K562 (cell line): ENCODE results near the gene INHA. TPM values are rescaled to one million over a fixed set of nuclear protein-coding genes. Genes with fewer than 3 reads are reported as not detected.

Experiments
- ATAC-seq: fragments of 200-7000 bp; cut with Tn5 transposase; 3 replicates; pipeline ENCODE4 v1.9.1; 2020; ENCODE audit warnings: moderate library complexity
- BruUV-seq: library from RNA; stranded (reverse); fragments of 400-500 nt; replicated peaks from 2 replicates; lab custom pipeline; 2021; lab: Mats Ljungman, UMichigan
- CTCF ChIA-PET: fragments of 300-600 bp; formaldehyde crosslinking; extraction: SDS; loops from one replicate; lab custom pipeline; 2021; ENCODE audit warnings: low intra/inter-chr PET ratio; lab: Yijun Ruan, JAX
- POLR2A ChIA-PET: fragments of 300-600, 350-650 bp; sonication (Branson Sonifier 250); formaldehyde crosslinking; extraction: SDS; loops from one replicate; lab custom pipeline; 2021; ENCODE audit warnings: antibody characterized with exemption, inconsistent platforms; lab: Yijun Ruan, JAX
- DNase-seq, 4 experiments: peaks; one replicate each; pipeline versions ENCODE4 v3.0.0 to v3.0.0-alpha.2; 2011 to 2018; ENCODE audit warnings: low spot score in 3 of 4, mixed read lengths in 3 of 4; ENCODE audit errors: extremely low read depth in 1 of 4
- FAIRE-seq: peaks from 2 replicates; lab custom pipeline; 2011; peaks lifted over from hg19 to GRCh38; lab: Jason Lieb, UNC
- H2AFZ ChIP-seq: 2 replicates; pipeline ENCODE4 v1.6.0; 2011; ENCODE audit warnings: low read depth, low read length, control low read depth, inconsistent platforms
- H3K27ac ChIP-seq: fragments of 200-600 bp; 3 replicates; pipeline ENCODE4 v1.8.0; 2011; ENCODE audit warnings: low read depth, mild to moderate bottlenecking, control low read depth, inconsistent platforms, low read length, moderate library complexity, mixed read lengths; ENCODE audit errors: extremely low read depth
- H3K27me3 ChIP-seq, 2 experiments: fragments of 300-600 bp in 1 of 2; 2 replicates in 1 of 2; 3 replicates in 1 of 2; pipeline versions ENCODE4 v1.6.0 to v1.8.0; 2011; ENCODE audit warnings: inconsistent platforms in 2 of 2, low read length in 2 of 2, mild to moderate bottlenecking in 1 of 2, mixed read lengths in 1 of 2, moderate library complexity in 1 of 2; ENCODE audit not compliant: control insufficient read depth in 2 of 2, insufficient read depth in 2 of 2
- H3K36me3 ChIP-seq: fragments of 300-600 bp; 3 replicates; pipeline ENCODE4 v1.8.0; 2011; ENCODE audit warnings: mild to moderate bottlenecking, low read length, inconsistent platforms; ENCODE audit not compliant: control insufficient read depth, insufficient read depth
- H3K4me1 ChIP-seq, 2 experiments: fragments of 200-600 bp in 1 of 2; replicated peaks in 1 of 2; 2 replicates in 1 of 2; 3 replicates in 1 of 2; pipeline versions ENCODE4 v1.5.1 to v1.8.0; 2011; ENCODE audit warnings: inconsistent platforms in 2 of 2, low read length in 2 of 2, mild to moderate bottlenecking in 1 of 2, mixed read lengths in 1 of 2, moderate library complexity in 1 of 2; ENCODE audit not compliant: control insufficient read depth in 2 of 2, insufficient read depth in 2 of 2
- H3K4me2 ChIP-seq: 2 replicates; pipeline ENCODE4 v1.6.1; 2011; ENCODE audit warnings: low read length, control low read depth, inconsistent platforms, mixed read lengths; ENCODE audit not compliant: insufficient read depth
- H3K4me3 ChIP-seq: fragments of 200-600 bp; sonication (generic), shearing (Covaris generic); 2 replicates; pipeline ENCODE4 v1.5.1; 2016; ENCODE audit warnings: control low read depth, inconsistent platforms
- H3K79me2 ChIP-seq: fragments of 200-600 bp; 3 replicates; pipeline ENCODE4 v1.8.0; 2011; ENCODE audit warnings: low read length, inconsistent platforms; ENCODE audit not compliant: control insufficient read depth, insufficient read depth
- H3K9ac ChIP-seq, 2 experiments: 2 replicates each; pipeline versions ENCODE4 v1.6.0 to v1.6.1; 2011; ENCODE audit warnings: low read depth in 2 of 2, low read length in 2 of 2, control low read depth in 1 of 2, inconsistent platforms in 1 of 2, mild to moderate bottlenecking in 1 of 2, mixed read lengths in 1 of 2; ENCODE audit not compliant: insufficient read depth in 1 of 2
- H3K9me1 ChIP-seq: one replicate; pipeline ENCODE4 v1.6.0; 2011; ENCODE audit warnings: inconsistent platforms, mild to moderate bottlenecking, low read length, moderate library complexity; ENCODE audit not compliant: control insufficient read depth, insufficient read depth
- H3K9me3 ChIP-seq: replicated peaks from 2 replicates; pipeline ENCODE4 v1.5.1; 2011; ENCODE audit warnings: low read depth, low read length, inconsistent platforms; ENCODE audit not compliant: control insufficient read depth, insufficient read depth
- H4K20me1 ChIP-seq: replicated peaks from 2 replicates; pipeline ENCODE4 v1.6.1; 2011; ENCODE audit warnings: low read length, inconsistent platforms, mixed read lengths; ENCODE audit not compliant: control insufficient read depth, insufficient read depth
- ARID2 ChIP-seq: fragments of 450-650 bp; IDR thresholded peaks from 2 replicates; pipeline ENCODE4 v1.6.1; 2017; ENCODE audit warnings: antibody characterized with exemption, mild to moderate bottlenecking
- DIDO1 ChIP-seq: fragments of 450-650 bp; IDR thresholded peaks from 2 replicates; pipeline ENCODE4 v1.6.1; 2016; ENCODE audit warnings: low read depth, missing biosample characterization, missing genetic modification characterization
- HLTF ChIP-seq: fragments of 450-650 bp; IDR thresholded peaks from 2 replicates; pipeline ENCODE4 v1.6.1; 2016
- NCOA4 ChIP-seq: fragments of 450-650 bp; IDR thresholded peaks from 2 replicates; pipeline ENCODE4 v1.6.1; 2018; ENCODE audit warnings: mild to moderate bottlenecking; ENCODE audit not compliant: partially characterized antibody
- PHF21A ChIP-seq: fragments of 450-650 bp; IDR thresholded peaks from 2 replicates; pipeline ENCODE4 v1.6.1; 2017; ENCODE audit warnings: low read depth, borderline replicate concordance
- POLR2H ChIP-seq: IDR thresholded peaks from 2 replicates; pipeline ENCODE4 v1.6.1; 2016; ENCODE audit warnings: missing genetic modification characterization, low read depth, mild to moderate bottlenecking, control low read depth, missing compliant biosample characterization, moderate library complexity
- POLR3A ChIP-seq: IDR thresholded peaks from 2 replicates; pipeline ENCODE4 v1.6.1; 2011; ENCODE audit warnings: borderline replicate concordance, mild to moderate bottlenecking, moderate library complexity; ENCODE audit not compliant: insufficient read length, insufficient read depth; ENCODE audit errors: extremely low read depth
- PTTG1 ChIP-seq: fragments of 450-650 bp; IDR thresholded peaks from 2 replicates; pipeline ENCODE4 v1.6.1; 2016; ENCODE audit warnings: low read depth, mild to moderate bottlenecking, missing genetic modification characterization, missing compliant biosample characterization
- SMAD2 ChIP-seq: fragments of 150-350 bp; IDR thresholded peaks from 2 replicates; pipeline ENCODE4 v1.6.1; 2014; ENCODE audit warnings: low read depth, mild to moderate bottlenecking, low read length
- TAF7 ChIP-seq: fragments of 450-650 bp; IDR thresholded peaks from 2 replicates; pipeline ENCODE4 v1.6.1; 2016; ENCODE audit warnings: missing genetic modification characterization, missing compliant biosample characterization
- TCF3 ChIP-seq: sonication (generic); formaldehyde crosslinking; IDR thresholded peaks from 2 replicates; pipeline ENCODE4 v1.4.0; 2020; ENCODE audit warnings: mild to moderate bottlenecking, missing genetic modification reagents
- TCF7 ChIP-seq: sonication (generic); IDR thresholded peaks from 2 replicates; pipeline ENCODE4 v1.6.1; 2016; ENCODE audit warnings: antibody characterized with exemption, borderline replicate concordance
- TCFL5 ChIP-seq: fragments of 250-450 bp; sonication (Bioruptor Pico); conservative IDR thresholded peaks from 2 replicates; pipeline ENCODE4 v1.6.1; 2021; ENCODE audit warnings: mild to moderate bottlenecking, moderate library complexity, matching md5 sums
- THRB ChIP-seq: fragments of 450-650 bp; formaldehyde crosslinking; conservative IDR thresholded peaks from 2 replicates; pipeline ENCODE4 v1.4.0; 2022; ENCODE audit warnings: mild to moderate bottlenecking, missing genetic modification characterization
- ZFP36 ChIP-seq: fragments of 150-350 bp; IDR thresholded peaks from 2 replicates; pipeline ENCODE4 v1.6.1; 2018; ENCODE audit warnings: low read length, low read depth; ENCODE audit not compliant: partially characterized antibody
- ZNF551 ChIP-seq: fragments of 250-450 bp; sonication (Bioruptor Pico); IDR thresholded peaks from 2 replicates; pipeline ENCODE4 v1.5.0; 2021; ENCODE audit warnings: mild to moderate bottlenecking, moderate library complexity
- WGBS: fragments of 100-300 bp; shearing (Covaris generic); methylation state at CpG from one replicate; pipeline ENCODE4 v1.1.6; 2016; ENCODE audit warnings: low coverage, mixed read lengths; ENCODE audit not compliant: insufficient coverage; ENCODE audit errors: missing lambda C conversion rate; 5-methylcytosine and 5-hydroxymethylcytosine counted together
- in situ Hi-C: fragments of 300-500 bp; cut with MboI; formaldehyde crosslinking; loops from 4 replicates; pipeline ENCODE4 v1.15.0; 2018; ENCODE audit warnings: inconsistent platforms, mixed read lengths
- intact Hi-C: fragments of 100-400 bp; cut with micrococcal nuclease; formaldehyde crosslinking; loops from 2 replicates; pipeline ENCODE4 v1.14.2; 2022
- polyA plus RNA-seq, 8 experiments: library from polyadenylated mRNA; depleted of rRNA in 4 of 8; stranded (reverse) in 5 of 8; unstranded in 3 of 8; fragments of >200 nt; fragmentation: Nextera tagmentation in 2 of 8; fragmentation: Illumina TruSeq in 1 of 8; extraction: Ambion mirVana in 2 of 8; extraction: Trizol in 1 of 8; gene quantifications; 2 replicates each; pipeline versions ENCODE4 v1.2.1 to v1.2.3, GENCODE V29; 2011 to 2014; ENCODE audit warnings: inconsistent platforms in 1 of 8, missing spikeins in 1 of 8
- total RNA-seq, 7 experiments: library from RNA; depleted of rRNA in 6 of 7; stranded (reverse); fragments of >200 nt in 6 of 7; fragmentation: Illumina TruSeq in 2 of 7; extraction: Trizol in 2 of 7; gene quantifications; 2 replicates each; pipeline versions ENCODE4 v1.2.1 to v1.2.3, GENCODE V29; 2011 to 2021; ENCODE audit warnings: low replicate concordance in 1 of 7
- TF ChIP-seq, protein P1 (sequence below): IDR thresholded peaks from 2 replicates; pipeline ENCODE4 v1.6.1; 2011; ENCODE audit not compliant: insufficient read length; ENCODE audit errors: extremely low read depth
- TF ChIP-seq, protein P2 (sequence below): sonication (generic); formaldehyde crosslinking; IDR thresholded peaks from 2 replicates; pipeline ENCODE4 v1.8.0; 2022; ENCODE audit warnings: mild to moderate bottlenecking, missing genetic modification reagents

Gene INHA
- total and polyA plus RNA-seq, 9 of the 15 experiments (the other 6 are each of a cell fraction or from before 2014, with no cell fraction given): 0.07 to 1.9 (median 0.40) TPM

GRCh38 chr2:219557320-219557719 is 14.8 kb upstream of the INHA start:
- Histone ChIP-seq H3K36me3 (no peaks in the 10 kb centered on the region), H3K27ac (no peak overlapping the region), H2AFZ (no peak overlapping the region), H3K4me3 (no peak overlapping the region), H3K9me3 (no peaks in the 10 kb centered on the region), H3K79me2 (no peaks in the 10 kb centered on the region), H3K9me1 (no peaks in the 10 kb centered on the region), H3K4me2 (no peak overlapping the region), H4K20me1 (no peaks in the 10 kb centered on the region), H3K9ac (no peak overlapping the region), H3K4me1 (peaks cover 2 to 52% of the 10 kb centered on the region in 2 experiments; a peak in 2 of 5 replicates), H3K27me3 (peaks cover 0 to 8% of the 10 kb centered on the region in 2 experiments; a peak in 3 of 5 replicates)
- POLR2A ChIA-PET: no interaction called here
- WGBS: 60% methylated on average over 7 of the region's 21 CpGs
- CTCF ChIA-PET: no interaction called here
- FAIRE-seq: no peak
- BruUV-seq: no TSS peak
- no peak for TF ChIP-seq ZFP36
- TF ChIP-seq, protein P1, sequence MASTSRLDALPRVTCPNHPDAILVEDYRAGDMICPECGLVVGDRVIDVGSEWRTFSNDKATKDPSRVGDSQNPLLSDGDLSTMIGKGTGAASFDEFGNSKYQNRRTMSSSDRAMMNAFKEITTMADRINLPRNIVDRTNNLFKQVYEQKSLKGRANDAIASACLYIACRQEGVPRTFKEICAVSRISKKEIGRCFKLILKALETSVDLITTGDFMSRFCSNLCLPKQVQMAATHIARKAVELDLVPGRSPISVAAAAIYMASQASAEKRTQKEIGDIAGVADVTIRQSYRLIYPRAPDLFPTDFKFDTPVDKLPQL: no peak
- TF ChIP-seq PTTG1 (tag): no peak
- no peak for TF ChIP-seq HLTF
- no peak for TF ChIP-seq SMAD2
- no peak for TF ChIP-seq POLR3A
- no peak for TF ChIP-seq POLR2H
- TF ChIP-seq TCF7: no peak
- TF ChIP-seq TCF3 (CRISPR knock-in tag): no peak
- no peak for TF ChIP-seq PHF21A
- no peak for TF ChIP-seq ZNF551 (CRISPR knock-in tag)
- no peak for TF ChIP-seq NCOA4
- TF ChIP-seq ARID2: no peak
- no peak for TF ChIP-seq THRB (CRISPR knock-in tag)
- TF ChIP-seq TCFL5 (CRISPR knock-in tag): no peak
- no peak for TF ChIP-seq DIDO1 (tag)
- TF ChIP-seq TAF7 (tag): no peak
- TF ChIP-seq, protein P2, sequence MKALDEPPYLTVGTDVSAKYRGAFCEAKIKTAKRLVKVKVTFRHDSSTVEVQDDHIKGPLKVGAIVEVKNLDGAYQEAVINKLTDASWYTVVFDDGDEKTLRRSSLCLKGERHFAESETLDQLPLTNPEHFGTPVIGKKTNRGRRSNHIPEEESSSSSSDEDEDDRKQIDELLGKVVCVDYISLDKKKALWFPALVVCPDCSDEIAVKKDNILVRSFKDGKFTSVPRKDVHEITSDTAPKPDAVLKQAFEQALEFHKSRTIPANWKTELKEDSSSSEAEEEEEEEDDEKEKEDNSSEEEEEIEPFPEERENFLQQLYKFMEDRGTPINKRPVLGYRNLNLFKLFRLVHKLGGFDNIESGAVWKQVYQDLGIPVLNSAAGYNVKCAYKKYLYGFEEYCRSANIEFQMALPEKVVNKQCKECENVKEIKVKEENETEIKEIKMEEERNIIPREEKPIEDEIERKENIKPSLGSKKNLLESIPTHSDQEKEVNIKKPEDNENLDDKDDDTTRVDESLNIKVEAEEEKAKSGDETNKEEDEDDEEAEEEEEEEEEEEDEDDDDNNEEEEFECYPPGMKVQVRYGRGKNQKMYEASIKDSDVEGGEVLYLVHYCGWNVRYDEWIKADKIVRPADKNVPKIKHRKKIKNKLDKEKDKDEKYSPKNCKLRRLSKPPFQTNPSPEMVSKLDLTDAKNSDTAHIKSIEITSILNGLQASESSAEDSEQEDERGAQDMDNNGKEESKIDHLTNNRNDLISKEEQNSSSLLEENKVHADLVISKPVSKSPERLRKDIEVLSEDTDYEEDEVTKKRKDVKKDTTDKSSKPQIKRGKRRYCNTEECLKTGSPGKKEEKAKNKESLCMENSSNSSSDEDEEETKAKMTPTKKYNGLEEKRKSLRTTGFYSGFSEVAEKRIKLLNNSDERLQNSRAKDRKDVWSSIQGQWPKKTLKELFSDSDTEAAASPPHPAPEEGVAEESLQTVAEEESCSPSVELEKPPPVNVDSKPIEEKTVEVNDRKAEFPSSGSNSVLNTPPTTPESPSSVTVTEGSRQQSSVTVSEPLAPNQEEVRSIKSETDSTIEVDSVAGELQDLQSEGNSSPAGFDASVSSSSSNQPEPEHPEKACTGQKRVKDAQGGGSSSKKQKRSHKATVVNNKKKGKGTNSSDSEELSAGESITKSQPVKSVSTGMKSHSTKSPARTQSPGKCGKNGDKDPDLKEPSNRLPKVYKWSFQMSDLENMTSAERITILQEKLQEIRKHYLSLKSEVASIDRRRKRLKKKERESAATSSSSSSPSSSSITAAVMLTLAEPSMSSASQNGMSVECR: no peak
- in situ Hi-C loops (no loop called here), intact Hi-C loops (no loop called here)
- no peak for ATAC-seq
- DNase-seq: no peak
